GM10248 (cell line): ENCODE data around the gene TYSND1.

ENCODE experiments used
- CTCF ChIA-PET: fragments of 300-600 bp; sonication (Branson Sonifier 250); formaldehyde crosslinking; extraction: SDS; loops from one replicate; lab custom pipeline; 2021; ENCODE audit warnings: antibody characterized with exemption; lab: Yijun Ruan, JAX
- POLR2A ChIA-PET: fragments of 350-650 bp; sonication (Branson Sonifier 250); formaldehyde crosslinking; extraction: SDS; loops from one replicate; lab custom pipeline; 2020; ENCODE audit warnings: antibody characterized with exemption; lab: Yijun Ruan, JAX
- DNase-seq: peaks from one replicate; pipeline ENCODE4 v3.0.0; 2012; ENCODE audit errors: extremely low spot score
- TF ChIP-seq, protein P1 (sequence below): IDR thresholded peaks from 2 replicates; pipeline ENCODE4 v1.5.1; 2012; ENCODE audit warnings: mild to moderate bottlenecking, low read depth; ENCODE audit errors: extremely low read depth, missing control alignments, control extremely low read depth

TYSND1 gene

DNA sequence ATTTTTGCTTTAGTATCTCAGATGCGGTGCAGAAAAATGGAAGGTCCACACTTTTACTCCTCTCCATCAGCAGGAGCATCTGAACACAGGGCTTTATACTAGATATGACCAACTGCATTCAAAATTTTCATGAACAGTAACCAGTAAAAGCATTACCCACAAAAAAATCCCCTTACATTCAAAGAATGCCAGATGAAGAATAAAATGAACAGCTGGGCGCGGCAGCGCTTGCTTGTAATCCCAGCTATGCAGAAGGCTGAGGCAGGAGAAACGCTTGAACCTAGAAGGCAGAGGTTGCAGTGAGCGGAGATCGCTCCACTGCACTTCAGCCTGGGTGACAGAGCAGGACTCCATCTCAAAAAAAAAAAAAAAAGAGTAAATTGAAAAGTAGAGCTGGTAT lies 20.7 kb upstream of the TYSND1 start:
- ChIA-PET CTCF (interaction anchor here (0.8 to 5.0 kb wide), 8 partner anchors 10 to 188 kb away, joined by 3 to 44 read pairs (median 4); partner anchors contain the start of gene TYSND1), POLR2A (interaction anchor here (0.6 to 1.8 kb wide), 5 partner anchors 8 to 1079 kb away, joined by 3 to 7 read pairs (median 4); partner anchors contain the start of genes SRGN and TYSND1)
- DNase-seq, result no peak
- TF ChIP-seq, protein P1, sequence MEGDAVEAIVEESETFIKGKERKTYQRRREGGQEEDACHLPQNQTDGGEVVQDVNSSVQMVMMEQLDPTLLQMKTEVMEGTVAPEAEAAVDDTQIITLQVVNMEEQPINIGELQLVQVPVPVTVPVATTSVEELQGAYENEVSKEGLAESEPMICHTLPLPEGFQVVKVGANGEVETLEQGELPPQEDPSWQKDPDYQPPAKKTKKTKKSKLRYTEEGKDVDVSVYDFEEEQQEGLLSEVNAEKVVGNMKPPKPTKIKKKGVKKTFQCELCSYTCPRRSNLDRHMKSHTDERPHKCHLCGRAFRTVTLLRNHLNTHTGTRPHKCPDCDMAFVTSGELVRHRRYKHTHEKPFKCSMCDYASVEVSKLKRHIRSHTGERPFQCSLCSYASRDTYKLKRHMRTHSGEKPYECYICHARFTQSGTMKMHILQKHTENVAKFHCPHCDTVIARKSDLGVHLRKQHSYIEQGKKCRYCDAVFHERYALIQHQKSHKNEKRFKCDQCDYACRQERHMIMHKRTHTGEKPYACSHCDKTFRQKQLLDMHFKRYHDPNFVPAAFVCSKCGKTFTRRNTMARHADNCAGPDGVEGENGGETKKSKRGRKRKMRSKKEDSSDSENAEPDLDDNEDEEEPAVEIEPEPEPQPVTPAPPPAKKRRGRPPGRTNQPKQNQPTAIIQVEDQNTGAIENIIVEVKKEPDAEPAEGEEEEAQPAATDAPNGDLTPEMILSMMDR, result no peak

DNA sequence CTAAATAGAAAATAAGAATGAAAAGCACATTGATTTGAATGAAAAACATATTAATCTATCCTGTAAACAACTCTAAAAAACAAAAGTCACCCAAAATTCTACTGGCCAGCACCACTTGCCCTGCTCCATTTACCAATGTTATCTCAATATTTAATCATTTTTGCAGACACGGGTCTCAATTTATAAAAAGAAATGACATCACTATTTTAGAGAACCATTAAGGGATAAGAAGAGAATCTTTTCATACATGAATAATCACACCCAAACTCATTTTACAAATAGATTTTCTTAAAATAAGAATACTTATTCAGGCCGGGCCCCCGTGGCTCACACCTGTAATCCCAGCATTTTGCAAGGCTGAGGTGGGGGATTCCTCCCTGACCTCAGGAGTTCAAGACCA lies 19.9 kb upstream of the TYSND1 start:
- ChIA-PET CTCF (interaction anchor here (1.0 to 5.0 kb wide), 3 partner anchors 20 to 70 kb away, joined by 3 to 44 read pairs (median 8); partner anchors contain the start of gene TYSND1), POLR2A (interaction anchor here (0.7 to 1.8 kb wide), 2 partner anchors 20 to 51 kb away, joined by 4 to 7 read pairs; partner anchors contain the start of gene TYSND1)
- DNase-seq, result no peak
- TF ChIP-seq, protein P1, result no peak

DNA sequence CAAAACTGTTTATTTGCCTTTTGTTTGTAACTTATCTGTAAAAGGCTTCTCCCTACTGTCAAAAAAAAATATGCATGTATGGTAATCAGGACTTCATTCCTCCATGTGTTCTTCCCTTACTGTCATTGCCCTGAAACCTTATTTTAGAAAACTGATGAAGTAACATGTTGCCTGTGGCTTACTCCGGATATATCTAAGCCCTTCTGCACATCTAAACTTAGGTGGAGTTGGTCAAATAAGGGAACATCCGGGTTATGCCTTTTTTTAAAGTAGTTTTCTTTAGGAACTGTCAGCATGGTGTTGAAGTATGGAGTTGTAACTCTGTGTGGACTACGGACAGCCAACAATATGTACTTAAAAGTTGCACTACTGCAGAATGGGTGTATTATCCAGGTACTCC lies 17.7 kb upstream of the TYSND1 start:
- ChIA-PET POLR2A (no interaction called here), CTCF (no interaction called here)
- TF ChIP-seq, protein P1, result no peak
- no peak for DNase-seq

- no peak for DNase-seq
- TF ChIP-seq, protein P1, result no peak
- CTCF ChIA-PET, result interaction anchor here (0.7 to 3.6 kb wide), 2 partner anchors 17 to 35 kb away, joined by 3 to 38 read pairs; partner anchors contain the start of gene TYSND1
- POLR2A ChIA-PET, result interaction anchor here (0.7 kb wide), 1 partner anchor 17 kb away, joined by 6 read pairs; the partner anchor contains the start of gene TYSND1
Measured at GRCh38 chr10:70163448-70163847, 16.9 kb upstream of the TYSND1 start.

GRCh38 chr10:70162892-70163201 lies 16.3 kb upstream of the TYSND1 start:
- ChIA-PET CTCF (interaction anchor here (0.7 to 3.6 kb wide), 2 partner anchors 17 to 36 kb away, joined by 3 to 38 read pairs; partner anchors contain the start of gene TYSND1), POLR2A (interaction anchor here (0.7 kb wide), 1 partner anchor 16 kb away, joined by 6 read pairs; the partner anchor contains the start of gene TYSND1)
- peak; percentile 72 for DNase-seq
- TF ChIP-seq, protein P1, result no peak

GRCh38 chr10:70162151-70162891 lies 15.8 kb upstream of the TYSND1 start:
- POLR2A ChIA-PET, result no interaction called here
- DNase-seq, result no peak
- CTCF ChIA-PET, result interaction anchor here (0.7 to 3.6 kb wide), 3 partner anchors 12 to 37 kb away, joined by 3 to 38 read pairs (median 13); partner anchors contain the start of gene TYSND1
- TF ChIP-seq, protein P1, result no peak
